Brain pericyte (primary cell): ENCODE data around the gene POT1.
"Not testable (repeated sequence)": the region's sequence is repeated elsewhere in the genome, so short reads cannot be mapped to it uniquely, and the experiment has no call there.

ENCODE experiments used
- DNase-seq: peaks from one replicate; pipeline ENCODE4 v3.0.0-alpha.2; 2012; ENCODE audit warnings: low read depth, low spot score

The POT1 gene

GRCh38 chr7:124929467-124930172 is at the start of gene POT1:
TSS of gene POT1 (minus strand) at chr7:124929825. CDS start at chr7:124897173, 32,652 bp downstream.
- peak; percentile 99 for DNase-seq

- not testable (repeated sequence) for DNase-seq
Observed at GRCh38 chr7:124975131-124975530, 45.5 kb upstream of the POT1 start.

DNA sequence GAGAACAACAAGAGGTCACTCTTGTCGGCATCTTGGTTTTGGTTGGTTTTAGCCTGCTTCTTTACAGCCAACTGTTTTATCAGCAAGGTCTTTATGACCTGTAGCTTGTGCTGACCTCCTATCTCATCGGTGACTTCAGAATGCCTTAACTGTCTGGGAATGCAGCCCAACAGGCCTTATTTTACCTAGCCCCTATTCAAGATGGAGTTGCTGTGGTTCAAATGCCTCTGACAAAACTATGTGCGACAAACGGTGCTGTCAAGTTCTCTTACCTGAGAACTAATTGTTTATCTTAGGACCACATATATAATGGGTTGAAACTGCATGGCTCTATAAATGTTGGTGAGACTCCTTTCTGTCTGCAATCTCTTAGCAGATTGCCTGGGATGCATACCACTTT is 35.9 kb upstream of the POT1 start:
- DNase-seq = no peak

GRCh38 chr7:124959676-124960075 is 30.1 kb upstream of the POT1 start:
- no peak for DNase-seq

DNA sequence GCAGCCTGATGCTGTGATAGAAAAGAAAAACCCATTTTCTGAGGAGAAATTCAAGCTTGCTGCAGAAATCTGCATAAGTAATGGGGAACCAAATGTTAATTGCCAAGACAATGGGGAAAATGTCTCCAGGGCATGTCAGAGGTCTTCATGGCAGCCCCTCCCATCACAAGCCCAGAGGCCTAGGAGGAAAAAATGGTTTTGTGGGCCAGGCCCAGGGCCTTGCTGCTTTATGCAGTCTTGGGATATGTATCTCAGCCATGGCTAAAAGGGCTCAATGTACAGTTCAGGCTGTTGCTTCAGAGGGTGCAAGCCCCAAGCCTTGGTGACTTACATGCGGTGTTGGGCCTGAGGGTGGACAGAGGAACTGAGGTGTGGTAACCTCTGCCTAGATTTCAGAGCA is 28.3 kb upstream of the POT1 start:
- not testable (repeated sequence) for DNase-seq

- no peak for DNase-seq
Observed at GRCh38 chr7:124956160-124956559, 26.5 kb upstream of the POT1 start.

GRCh38 chr7:124954790-124955189 is 25.2 kb upstream of the POT1 start:
- no peak for DNase-seq

DNA sequence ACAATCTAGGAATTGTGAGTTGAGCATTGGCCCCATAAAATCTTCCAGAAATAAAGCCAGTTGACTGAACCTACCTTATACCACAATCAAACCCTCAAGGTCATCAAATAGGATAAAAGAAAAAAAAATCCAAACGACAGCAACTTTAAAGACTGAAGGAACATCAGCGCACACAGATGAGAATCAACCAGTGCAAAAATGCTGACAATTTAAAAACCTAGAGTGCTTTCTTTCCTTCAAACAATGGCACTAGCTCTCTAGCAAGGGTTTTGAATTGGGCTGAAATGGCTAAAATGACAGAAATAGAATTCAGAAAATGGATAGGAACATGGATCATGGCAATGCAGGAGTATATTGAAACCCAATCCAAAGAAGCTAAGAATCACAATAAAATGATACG is 16.1 kb upstream of the POT1 start:
- DNase-seq = no peak

- no peak for DNase-seq
Observed at GRCh38 chr7:124943472-124943871, 13.8 kb upstream of the POT1 start.

DNA sequence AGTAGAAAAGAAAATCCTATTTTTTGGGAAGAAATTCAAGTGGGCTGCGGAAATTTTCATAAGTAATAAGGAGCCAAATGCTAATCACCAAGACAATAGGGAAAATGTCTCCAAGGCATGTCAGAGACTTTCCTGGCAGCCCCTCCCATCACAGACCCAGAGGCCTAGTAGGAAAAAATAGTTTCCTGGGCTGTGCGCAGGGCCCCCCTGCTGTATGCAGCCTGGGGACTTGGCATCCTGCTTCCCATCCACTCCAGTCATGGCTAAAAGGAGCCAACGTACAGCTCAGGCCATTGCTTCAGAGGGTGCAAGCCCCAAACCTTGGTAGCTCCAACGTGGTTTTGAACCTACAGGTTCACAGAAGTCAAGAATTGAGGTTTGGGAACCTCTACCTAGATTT is 12.8 kb upstream of the POT1 start:
- DNase-seq = no peak

- DNase-seq = no peak
Observed at GRCh38 chr7:124940306-124940705, 10.7 kb upstream of the POT1 start.

- no peak for DNase-seq
Observed at GRCh38 chr7:124938128-124938527, 8.5 kb upstream of the POT1 start.

- no peak for DNase-seq
Observed at GRCh38 chr7:124937076-124937475, 7.5 kb upstream of the POT1 start.

GRCh38 chr7:124934841-124935240 is 5.2 kb upstream of the POT1 start:
- DNase-seq = no peak

DNA sequence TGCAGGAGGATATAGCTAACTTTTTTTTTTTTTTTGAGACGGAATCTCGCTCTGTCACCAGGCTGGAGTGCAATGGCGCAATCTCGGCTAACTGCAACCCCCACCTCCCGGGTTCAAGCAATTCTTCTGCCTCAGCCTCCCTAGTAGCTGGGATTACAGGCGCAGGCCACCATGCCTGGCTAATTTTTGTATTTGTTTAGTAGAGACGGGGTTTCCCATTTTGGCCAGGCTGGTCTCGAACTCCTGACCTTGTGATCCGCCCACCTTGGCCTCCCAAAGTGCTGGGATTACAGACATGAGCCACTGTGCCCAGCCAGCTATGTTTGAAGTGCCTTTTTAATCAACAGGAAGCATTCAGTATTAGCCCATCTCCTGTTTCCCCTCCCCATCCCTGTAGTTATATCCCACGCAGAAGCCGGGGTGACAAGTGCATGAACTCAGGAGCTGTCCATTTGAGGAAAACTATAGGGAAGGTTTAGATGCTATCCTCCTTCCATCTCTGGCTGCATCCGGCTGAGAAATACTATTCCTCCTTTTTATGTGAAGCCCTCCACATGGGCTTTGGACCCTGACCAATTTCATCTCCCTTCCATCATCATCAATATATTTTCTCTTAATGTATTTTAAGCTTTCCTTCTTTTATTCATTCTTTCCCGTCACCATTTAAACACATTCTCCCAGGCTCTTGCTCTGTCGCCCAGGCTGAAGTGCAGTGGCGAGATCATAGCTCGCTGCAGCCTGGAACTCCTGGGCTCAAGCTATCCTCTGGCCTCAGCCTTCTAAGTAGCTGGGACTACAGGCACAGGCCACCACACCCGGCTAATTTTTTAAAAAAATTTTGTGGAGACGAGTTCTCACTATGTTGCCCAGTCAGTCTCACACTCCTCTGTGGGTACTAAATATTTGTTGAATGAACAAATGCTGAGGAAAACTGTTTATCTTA is 1.3 kb upstream of the POT1 start:
- no peak for DNase-seq

- no peak for DNase-seq
Observed at GRCh38 chr7:124930173-124930623, 573 bp upstream of the POT1 start.

DNA sequence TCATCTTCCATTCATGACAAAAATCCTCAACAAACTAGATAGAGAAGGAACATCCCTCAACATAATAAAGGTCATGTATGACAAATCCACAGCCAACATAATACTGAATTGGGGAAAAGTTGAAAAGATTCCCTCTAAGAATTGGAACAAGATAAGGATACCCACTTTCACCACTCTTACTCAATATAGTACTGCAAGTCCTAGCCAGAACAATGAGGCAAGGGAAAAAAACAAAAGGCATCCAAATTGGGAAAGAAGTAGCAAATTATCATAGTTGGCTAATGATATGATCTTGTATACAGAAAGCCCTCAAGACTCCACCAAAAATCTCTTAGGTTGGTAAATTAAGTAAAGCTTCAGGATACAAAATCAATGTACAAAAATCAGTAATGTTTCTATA is 4.7 kb downstream of the POT1 start:
- DNase-seq = no peak

DNA sequence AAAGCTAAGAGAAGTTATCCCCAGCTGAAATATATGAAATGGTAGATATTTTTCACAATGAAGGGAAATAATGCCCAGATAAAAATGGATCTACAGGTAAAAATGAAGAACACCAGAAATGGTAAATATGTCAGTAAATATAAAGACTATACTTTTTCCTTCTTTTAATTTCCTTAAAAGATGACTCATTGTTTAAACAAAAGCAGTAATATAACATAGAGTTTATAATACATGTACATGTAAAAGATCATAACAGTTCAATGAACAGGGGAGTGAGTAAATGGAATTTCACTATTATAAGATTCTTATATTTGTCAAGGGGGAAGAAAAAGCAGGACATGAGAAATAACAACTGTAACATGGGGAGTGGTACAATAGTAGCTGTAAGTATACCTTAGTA is 7.4 kb downstream of the POT1 start:
- DNase-seq = no peak

DNA sequence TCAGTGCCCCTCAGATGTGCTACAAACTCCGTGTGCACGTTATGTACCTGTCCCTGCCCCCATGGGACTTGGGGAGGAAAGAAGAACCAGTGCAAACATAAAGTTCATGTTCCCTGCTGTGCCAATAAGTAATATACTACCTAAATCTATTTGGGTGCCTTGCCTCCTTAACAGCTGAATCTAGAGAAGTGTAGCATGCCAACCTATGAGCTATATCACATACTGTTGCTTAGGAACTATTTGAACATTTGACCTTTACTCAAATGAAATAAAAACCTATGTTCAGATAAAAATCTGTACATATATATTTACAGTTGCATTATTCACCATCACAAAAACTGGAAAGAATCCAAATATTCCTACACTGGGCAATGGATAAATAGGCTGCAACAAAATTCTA is 9.8 kb downstream of the POT1 start:
- no peak for DNase-seq

- no peak for DNase-seq
Observed at GRCh38 chr7:124918662-124919061, 11.0 kb downstream of the POT1 start.

- no peak for DNase-seq
Observed at GRCh38 chr7:124915242-124915641, 14.4 kb downstream of the POT1 start.

- no peak for DNase-seq
Observed at GRCh38 chr7:124914298-124914697, 15.3 kb downstream of the POT1 start.

GRCh38 chr7:124912972-124913371 is 16.7 kb downstream of the POT1 start:
- no peak for DNase-seq
